ENCODE data around the gene M1AP. TPM values are rescaled to one million over a fixed set of nuclear protein-coding genes. Genes with fewer than 3 reads are reported as not detected.
A peak's percentile ranks its signal among the peaks of the same experiment; 100 is the strongest.

M1AP gene
- total and polyA plus RNA-seq, 4 donors = 0.77 to 1.2 (median 0.88) TPM

DNA sequence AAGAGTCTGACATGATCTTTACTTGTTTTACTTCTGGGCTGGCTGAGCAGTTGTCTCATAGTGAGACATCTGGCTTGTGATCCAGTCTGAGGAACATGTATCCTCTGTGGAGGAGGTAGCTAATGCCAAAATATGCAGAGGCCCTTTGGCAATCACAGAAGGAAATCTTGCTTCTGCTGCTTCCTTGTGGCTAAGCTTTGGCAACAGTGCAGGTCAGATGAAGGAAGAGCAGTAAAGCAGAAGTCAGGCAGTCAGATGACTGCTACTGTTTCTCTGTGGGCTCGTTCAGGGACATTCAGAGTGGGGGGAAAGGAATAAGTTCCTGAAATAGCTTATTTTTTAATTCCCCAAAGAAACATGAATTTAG, 71.3 kb downstream of the M1AP start:
- TF ChIP-seq, protein P1, sequence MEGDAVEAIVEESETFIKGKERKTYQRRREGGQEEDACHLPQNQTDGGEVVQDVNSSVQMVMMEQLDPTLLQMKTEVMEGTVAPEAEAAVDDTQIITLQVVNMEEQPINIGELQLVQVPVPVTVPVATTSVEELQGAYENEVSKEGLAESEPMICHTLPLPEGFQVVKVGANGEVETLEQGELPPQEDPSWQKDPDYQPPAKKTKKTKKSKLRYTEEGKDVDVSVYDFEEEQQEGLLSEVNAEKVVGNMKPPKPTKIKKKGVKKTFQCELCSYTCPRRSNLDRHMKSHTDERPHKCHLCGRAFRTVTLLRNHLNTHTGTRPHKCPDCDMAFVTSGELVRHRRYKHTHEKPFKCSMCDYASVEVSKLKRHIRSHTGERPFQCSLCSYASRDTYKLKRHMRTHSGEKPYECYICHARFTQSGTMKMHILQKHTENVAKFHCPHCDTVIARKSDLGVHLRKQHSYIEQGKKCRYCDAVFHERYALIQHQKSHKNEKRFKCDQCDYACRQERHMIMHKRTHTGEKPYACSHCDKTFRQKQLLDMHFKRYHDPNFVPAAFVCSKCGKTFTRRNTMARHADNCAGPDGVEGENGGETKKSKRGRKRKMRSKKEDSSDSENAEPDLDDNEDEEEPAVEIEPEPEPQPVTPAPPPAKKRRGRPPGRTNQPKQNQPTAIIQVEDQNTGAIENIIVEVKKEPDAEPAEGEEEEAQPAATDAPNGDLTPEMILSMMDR (IDR thresholded peaks at IDR 0.05; ENCODE audit: control extremely low read depth, extremely low read depth) = no peak
- ATAC-seq (ENCODE audit: insufficient read depth, low FRiP score) = peak; percentile 49

DNA sequence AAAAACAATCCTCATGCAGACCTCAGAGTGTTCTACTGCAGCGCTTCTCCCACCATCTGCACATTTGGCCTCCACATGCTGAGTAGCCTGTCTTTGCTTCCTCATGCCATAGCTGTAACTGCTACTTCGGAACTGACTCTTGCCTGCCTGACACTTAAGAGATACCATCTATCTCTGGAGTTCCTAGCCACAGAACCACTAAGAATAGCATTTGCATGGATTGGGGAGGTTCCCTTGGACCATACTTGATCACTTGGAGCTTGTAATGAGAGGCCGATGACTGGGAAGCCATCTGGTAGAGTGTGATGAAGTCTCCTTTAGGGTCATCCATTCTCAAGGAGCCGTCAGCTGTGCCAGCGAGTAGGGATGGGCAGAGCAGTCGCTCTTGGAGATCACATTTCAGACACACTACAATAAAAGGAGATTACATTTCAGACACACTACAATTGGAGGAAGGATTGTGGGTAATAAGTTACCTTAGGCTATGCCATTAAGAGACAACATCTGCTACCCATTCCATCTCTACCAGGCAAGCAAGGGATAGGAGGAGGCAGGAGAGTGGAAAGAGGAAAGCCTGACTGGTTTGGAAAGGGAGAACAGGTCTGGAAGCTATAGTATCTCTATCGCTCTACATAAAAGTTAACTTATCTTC, 71.8 kb downstream of the M1AP start:
- DNase-seq (no peak), ATAC-seq (ENCODE audit: insufficient read depth, low FRiP score) (no peak)
- H3K36me3 ChIP-seq (ENCODE audit: control insufficient read depth in 4 of 4, insufficient read depth in 4 of 4, low read length in 4 of 4) = no peaks in the 10 kb centered on the region
- H3K27me3 ChIP-seq (ENCODE audit: control insufficient read depth in 3 of 3, insufficient read depth in 3 of 3, low read length in 2 of 3) = no peaks in the 10 kb centered on the region
- 70 to 83% methylated on average over 7 of the region's 7 CpGs for WGBS, 2 donors
- no peaks in the 10 kb centered on the region for H3K4me1 ChIP-seq (ENCODE audit: control insufficient read depth in 5 of 5, insufficient read depth in 5 of 5, low read length in 5 of 5)
- no peak overlapping the region for H3K9ac ChIP-seq (ENCODE audit: insufficient read depth in 1 of 2, low read length in 2 of 2)
- H3K4me3 ChIP-seq = no peak overlapping the region
- TF ChIP-seq, protein P1 (IDR thresholded peaks at IDR 0.05; ENCODE audit: control extremely low read depth, extremely low read depth) = no peak
- H3K27ac ChIP-seq (ENCODE audit: low read depth in 1 of 2, low read length in 1 of 2) = no peak overlapping the region
- no peaks in the 10 kb centered on the region for H3K9me3 ChIP-seq (ENCODE audit: control insufficient read depth in 4 of 4, insufficient read depth in 3 of 4, low read length in 3 of 4)

More for the DNA sequence above, 71.3 kb downstream of the M1AP start:
- no peaks in the 10 kb centered on the region for H3K27me3 ChIP-seq (ENCODE audit: control insufficient read depth in 3 of 3, insufficient read depth in 3 of 3, low read length in 2 of 3)
- no peaks in the 10 kb centered on the region for H3K36me3 ChIP-seq (ENCODE audit: control insufficient read depth in 4 of 4, insufficient read depth in 4 of 4, low read length in 4 of 4)
- WGBS, 2 donors = 17 to 35% methylated on average over 1 of the region's 1 CpG
- H3K9me3 ChIP-seq (ENCODE audit: control insufficient read depth in 4 of 4, insufficient read depth in 3 of 4, low read length in 3 of 4) = no peaks in the 10 kb centered on the region
- no peaks in the 10 kb centered on the region for H3K4me1 ChIP-seq (ENCODE audit: control insufficient read depth in 5 of 5, insufficient read depth in 5 of 5, low read length in 5 of 5)
- DNase-seq = peak in 2 of 3 donors; percentile 11 to 35
- H3K27ac ChIP-seq (ENCODE audit: low read depth in 1 of 2, low read length in 1 of 2) = no peak overlapping the region
- no peak overlapping the region for H3K9ac ChIP-seq (ENCODE audit: insufficient read depth in 1 of 2, low read length in 2 of 2)
- no peak overlapping the region for H3K4me3 ChIP-seq

DNA sequence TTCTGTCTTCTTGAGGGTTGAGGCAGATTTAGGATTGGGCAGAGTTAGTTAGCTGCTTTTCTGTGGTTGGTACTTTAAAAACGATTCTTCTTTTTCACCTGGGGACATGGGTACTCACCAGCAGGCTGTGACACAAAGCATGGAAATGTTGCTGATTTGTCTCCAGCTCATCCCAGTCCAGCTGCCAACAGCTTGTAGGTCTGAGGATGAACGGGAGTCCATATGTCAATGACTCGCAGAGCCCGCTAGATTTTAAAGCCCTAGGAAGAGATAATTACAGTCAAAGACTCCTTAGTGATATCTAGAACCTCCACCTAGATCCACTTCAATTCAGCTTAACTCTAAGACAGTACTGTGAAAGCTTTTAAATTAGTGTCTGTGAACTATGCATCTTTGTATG, 72.8 kb downstream of the M1AP start:
- Histone ChIP-seq H3K27me3 (ENCODE audit: control insufficient read depth in 3 of 3, insufficient read depth in 3 of 3, low read length in 2 of 3) (no peaks in the 10 kb centered on the region), H3K27ac (ENCODE audit: low read depth in 1 of 2, low read length in 1 of 2) (no peak overlapping the region), H3K9ac (ENCODE audit: insufficient read depth in 1 of 2, low read length in 2 of 2) (no peak overlapping the region), H3K9me3 (ENCODE audit: control insufficient read depth in 4 of 4, insufficient read depth in 3 of 4, low read length in 3 of 4) (no peaks in the 10 kb centered on the region), H3K4me3 (no peak overlapping the region), H3K36me3 (ENCODE audit: control insufficient read depth in 4 of 4, insufficient read depth in 4 of 4, low read length in 4 of 4) (no peaks in the 10 kb centered on the region), H3K4me1 (ENCODE audit: control insufficient read depth in 5 of 5, insufficient read depth in 5 of 5, low read length in 5 of 5) (no peaks in the 10 kb centered on the region)
- 88 to 95% methylated on average over 4 of the region's 4 CpGs for WGBS, 2 donors
- TF ChIP-seq, protein P1 (IDR thresholded peaks at IDR 0.05; ENCODE audit: control extremely low read depth, extremely low read depth) = no peak
- ATAC-seq (ENCODE audit: insufficient read depth, low FRiP score) (no peak), DNase-seq (no peak)

Measured in lung (tissue), 12 donors.